IPS-15b (cell line): ENCODE measurements around the gene HGFAC.

Source experiments
- H3K27me3 ChIP-seq: one replicate; pipeline ENCODE4 v1.6.1; 2013; ENCODE audit warnings: low read length; ENCODE audit not compliant: control insufficient read depth, insufficient read depth
- H3K36me3 ChIP-seq: one replicate; pipeline ENCODE4 v1.6.1; 2013; ENCODE audit warnings: low read length; ENCODE audit not compliant: control insufficient read depth, insufficient read depth
- H3K4me1 ChIP-seq: one replicate; pipeline ENCODE4 v1.6.1; 2013; ENCODE audit warnings: mild to moderate bottlenecking, low read length; ENCODE audit not compliant: control insufficient read depth, insufficient read depth
- H3K4me3 ChIP-seq: one replicate; pipeline ENCODE4 v1.5.1; 2013; ENCODE audit warnings: low read depth, low read length
- H3K9ac ChIP-seq: one replicate; pipeline ENCODE4 v1.6.1; 2013; ENCODE audit warnings: low read depth, mild to moderate bottlenecking, low read length
- H3K9me3 ChIP-seq: one replicate; pipeline ENCODE4 v1.6.1; 2013; ENCODE audit warnings: mild to moderate bottlenecking, low read length; ENCODE audit not compliant: control insufficient read depth, insufficient read depth

HGFAC gene

GRCh38 chr4:3421470-3421869 is 20.3 kb upstream of the HGFAC start:
- H3K4me3 ChIP-seq = no peak overlapping the region
- H3K27me3 ChIP-seq = no peaks in the 10 kb centered on the region
- no peaks in the 10 kb centered on the region for H3K4me1 ChIP-seq
- H3K9me3 ChIP-seq = no peaks in the 10 kb centered on the region
- H3K9ac ChIP-seq = no peak overlapping the region
- H3K36me3 ChIP-seq = peaks cover 3% of the 10 kb centered on the region

GRCh38 chr4:3422241-3422801 is 19.4 kb upstream of the HGFAC start:
- Histone ChIP-seq H3K27me3 (no peaks in the 10 kb centered on the region), H3K9ac (no peak overlapping the region), H3K9me3 (no peaks in the 10 kb centered on the region), H3K36me3 (peaks cover 3% of the 10 kb centered on the region), H3K4me1 (no peaks in the 10 kb centered on the region), H3K4me3 (no peak overlapping the region)

GRCh38 chr4:3422808-3423297 is 18.9 kb upstream of the HGFAC start:
- Histone ChIP-seq H3K9me3 (no peaks in the 10 kb centered on the region), H3K9ac (no peak overlapping the region), H3K36me3 (peaks cover 3% of the 10 kb centered on the region), H3K27me3 (no peaks in the 10 kb centered on the region), H3K4me1 (no peaks in the 10 kb centered on the region), H3K4me3 (no peak overlapping the region)

- H3K4me3 ChIP-seq = no peak overlapping the region
- no peaks in the 10 kb centered on the region for H3K9me3 ChIP-seq
- H3K9ac ChIP-seq = no peak overlapping the region
- H3K36me3 ChIP-seq = peaks cover 3% of the 10 kb centered on the region
- H3K27me3 ChIP-seq = no peaks in the 10 kb centered on the region
- no peaks in the 10 kb centered on the region for H3K4me1 ChIP-seq
Observed at GRCh38 chr4:3423406-3423805, 18.4 kb upstream of the HGFAC start.

GRCh38 chr4:3423952-3424351 is 17.8 kb upstream of the HGFAC start:
- Histone ChIP-seq H3K9me3 (no peaks in the 10 kb centered on the region), H3K4me1 (no peaks in the 10 kb centered on the region), H3K9ac (no peak overlapping the region), H3K27me3 (no peaks in the 10 kb centered on the region), H3K4me3 (no peak overlapping the region), H3K36me3 (peaks cover 3% of the 10 kb centered on the region)

- no peaks in the 10 kb centered on the region for H3K27me3 ChIP-seq
- no peaks in the 10 kb centered on the region for H3K4me1 ChIP-seq
- H3K9ac ChIP-seq = no peak overlapping the region
- H3K36me3 ChIP-seq = peaks cover 3% of the 10 kb centered on the region
- H3K9me3 ChIP-seq = no peaks in the 10 kb centered on the region
- no peak overlapping the region for H3K4me3 ChIP-seq
Observed at GRCh38 chr4:3424522-3425095, 17.2 kb upstream of the HGFAC start.

- H3K4me1 ChIP-seq = no peaks in the 10 kb centered on the region
- H3K9ac ChIP-seq = no peak overlapping the region
- H3K27me3 ChIP-seq = no peaks in the 10 kb centered on the region
- H3K4me3 ChIP-seq = no peak overlapping the region
- H3K36me3 ChIP-seq = peaks cover 3% of the 10 kb centered on the region
- no peaks in the 10 kb centered on the region for H3K9me3 ChIP-seq
Observed at GRCh38 chr4:3426465-3427133, 15.2 kb upstream of the HGFAC start.

- Histone ChIP-seq H3K9ac (no peak overlapping the region), H3K9me3 (no peaks in the 10 kb centered on the region), H3K4me1 (no peaks in the 10 kb centered on the region), H3K4me3 (no peak overlapping the region), H3K36me3 (peaks cover 3% of the 10 kb centered on the region), H3K27me3 (no peaks in the 10 kb centered on the region)
Observed at GRCh38 chr4:3427134-3427476, 14.7 kb upstream of the HGFAC start.

GRCh38 chr4:3427706-3428446 is 13.9 kb upstream of the HGFAC start:
- Histone ChIP-seq H3K9ac (no peak overlapping the region), H3K36me3 (peaks cover 3% of the 10 kb centered on the region), H3K27me3 (no peaks in the 10 kb centered on the region)

GRCh38 chr4:3429651-3430050 is 12.1 kb upstream of the HGFAC start:
- no peak overlapping the region for H3K9ac ChIP-seq
- H3K4me3 ChIP-seq = no peak overlapping the region
- H3K27me3 ChIP-seq = no peaks in the 10 kb centered on the region
- H3K36me3 ChIP-seq = no peaks in the 10 kb centered on the region
- H3K9me3 ChIP-seq = no peaks in the 10 kb centered on the region
- H3K4me1 ChIP-seq = no peaks in the 10 kb centered on the region

More at GRCh38 chr4:3427706-3428446, 13.9 kb upstream of the HGFAC start:
- Histone ChIP-seq H3K4me3 (no peak overlapping the region), H3K9me3 (no peaks in the 10 kb centered on the region), H3K4me1 (no peaks in the 10 kb centered on the region)

GRCh38 chr4:3430524-3430923 is 11.2 kb upstream of the HGFAC start:
- Histone ChIP-seq H3K9ac (no peak overlapping the region), H3K36me3 (no peaks in the 10 kb centered on the region), H3K27me3 (no peaks in the 10 kb centered on the region), H3K4me3 (no peak overlapping the region), H3K9me3 (no peaks in the 10 kb centered on the region), H3K4me1 (peaks cover 2% of the 10 kb centered on the region)
